Measurements from ENCODE around the gene CDKN2AIP.
"Not testable (repeated sequence)": the region's sequence is repeated elsewhere in the genome, so short reads cannot be mapped to it uniquely, and the experiment has no call there.

The CDKN2AIP gene

GRCh38 chr4:183447646-183448045 is 3.2 kb downstream of the CDKN2AIP start:
- ATAC-seq (replicated peaks) (no peak), DNase-seq (no peak)
- H3K27ac Mint-ChIP-seq: peak overlapping the region; percentile 71 to 76
- H3K4me1 Mint-ChIP-seq (ENCODE audit: low read depth in 2 of 2): peaks cover 19 to 39% of the 10 kb centered on the region in 2 donors
- peak overlapping the region in 1 of 2 donors; percentile 94 for H3K4me3 Mint-ChIP-seq
- no peaks in the 10 kb centered on the region for H3K27me3 Mint-ChIP-seq
- H3K9me3 Mint-ChIP-seq: no peaks in the 10 kb centered on the region
- H3K36me3 Mint-ChIP-seq (ENCODE audit: insufficient read depth): peaks cover 68% of the 10 kb centered on the region

GRCh38 chr4:183448436-183448835 is 4.0 kb downstream of the CDKN2AIP start:
- DNase-seq: no peak
- peaks cover 19 to 35% of the 10 kb centered on the region in 2 donors for H3K4me1 Mint-ChIP-seq (ENCODE audit: low read depth in 2 of 2)
- H3K9me3 Mint-ChIP-seq: no peaks in the 10 kb centered on the region
- peaks cover 68% of the 10 kb centered on the region for H3K36me3 Mint-ChIP-seq (ENCODE audit: insufficient read depth)
- ATAC-seq (replicated peaks): no peak
- H3K27me3 Mint-ChIP-seq: no peaks in the 10 kb centered on the region
- H3K27ac Mint-ChIP-seq: peak overlapping the region; percentile 68 to 76
- peak overlapping the region; percentile 17 to 94 for H3K4me3 Mint-ChIP-seq

GRCh38 chr4:183449193-183449882 is 4.9 kb downstream of the CDKN2AIP start:
- Mint-ChIP-seq H3K36me3 (ENCODE audit: insufficient read depth) (peaks cover 67% of the 10 kb centered on the region), H3K27me3 (no peaks in the 10 kb centered on the region), H3K4me3 (no peak overlapping the region), H3K27ac (peak overlapping the region; percentile 16 to 72), H3K9me3 (no peaks in the 10 kb centered on the region), H3K4me1 (ENCODE audit: low read depth in 2 of 2) (peaks cover 19 to 35% of the 10 kb centered on the region in 2 donors)
- ATAC-seq (replicated peaks): no peak
- no peak for DNase-seq

GRCh38 chr4:183450108-183450507 is 5.7 kb downstream of the CDKN2AIP start:
- Mint-ChIP-seq H3K4me1 (ENCODE audit: low read depth in 2 of 2) (peaks cover 20 to 30% of the 10 kb centered on the region in 2 donors), H3K27me3 (no peaks in the 10 kb centered on the region), H3K36me3 (ENCODE audit: insufficient read depth) (peaks cover 59% of the 10 kb centered on the region), H3K27ac (peak overlapping the region in 1 of 2 donors; percentile 73), H3K4me3 (no peak overlapping the region), H3K9me3 (no peaks in the 10 kb centered on the region)
- DNase-seq (no peak), ATAC-seq (replicated peaks) (no peak)

GRCh38 chr4:183455431-183456195 is 11.2 kb downstream of the CDKN2AIP start:
- no peak overlapping the region for H3K4me3 Mint-ChIP-seq
- H3K27ac Mint-ChIP-seq: peak overlapping the region; percentile 35 to 81
- no peaks in the 10 kb centered on the region for H3K27me3 Mint-ChIP-seq
- no peaks in the 10 kb centered on the region for H3K9me3 Mint-ChIP-seq
- DNase-seq (no peak), ATAC-seq (replicated peaks) (peak; percentile 39)
- peaks cover 13% of the 10 kb centered on the region for H3K36me3 Mint-ChIP-seq (ENCODE audit: insufficient read depth)
- peaks cover 8 to 10% of the 10 kb centered on the region in 2 donors for H3K4me1 Mint-ChIP-seq (ENCODE audit: low read depth in 2 of 2)

- Mint-ChIP-seq H3K4me3 (no peak overlapping the region), H3K27me3 (no peaks in the 10 kb centered on the region), H3K27ac (no peak overlapping the region), H3K9me3 (no peaks in the 10 kb centered on the region), H3K4me1 (ENCODE audit: low read depth in 2 of 2) (peaks cover 8 to 10% of the 10 kb centered on the region in 2 donors), H3K36me3 (ENCODE audit: insufficient read depth) (no peaks in the 10 kb centered on the region)
- DNase-seq: no peak
- no peak for ATAC-seq (replicated peaks)
These were observed 13.6 kb downstream of the CDKN2AIP start for GRCh38 chr4:183458005-183458404.

GRCh38 chr4:183463903-183464619 is 19.6 kb downstream of the CDKN2AIP start:
- H3K27me3 Mint-ChIP-seq; H3K27ac Mint-ChIP-seq; H3K9me3 Mint-ChIP-seq; DNase-seq; H3K4me3 Mint-ChIP-seq; H3K36me3 Mint-ChIP-seq (ENCODE audit: insufficient read depth); H3K4me1 Mint-ChIP-seq (ENCODE audit: low read depth in 2 of 2); ATAC-seq (replicated peaks): not testable (repeated sequence)

- H3K27ac Mint-ChIP-seq; H3K27me3 Mint-ChIP-seq; H3K4me1 Mint-ChIP-seq (ENCODE audit: low read depth in 2 of 2); H3K9me3 Mint-ChIP-seq; H3K4me3 Mint-ChIP-seq; ATAC-seq (replicated peaks); DNase-seq; H3K36me3 Mint-ChIP-seq (ENCODE audit: insufficient read depth): not testable (repeated sequence)
These were observed 21.4 kb downstream of the CDKN2AIP start for GRCh38 chr4:183465879-183466278.

GRCh38 chr4:183467246-183467645 is 22.8 kb downstream of the CDKN2AIP start:
- Mint-ChIP-seq H3K4me1 (ENCODE audit: low read depth in 2 of 2) (no peaks in the 10 kb centered on the region), H3K4me3 (no peak overlapping the region), H3K27ac (no peak overlapping the region), H3K27me3 (no peaks in the 10 kb centered on the region), H3K36me3 (ENCODE audit: insufficient read depth) (peaks cover 5% of the 10 kb centered on the region), H3K9me3 (no peaks in the 10 kb centered on the region)
- ATAC-seq (replicated peaks) (no peak), DNase-seq (no peak)

- Mint-ChIP-seq H3K4me3 (no peak overlapping the region), H3K9me3 (no peaks in the 10 kb centered on the region), H3K27ac (no peak overlapping the region), H3K36me3 (ENCODE audit: insufficient read depth) (peaks cover 5% of the 10 kb centered on the region), H3K4me1 (ENCODE audit: low read depth in 2 of 2) (no peaks in the 10 kb centered on the region), H3K27me3 (no peaks in the 10 kb centered on the region)
- no peak for DNase-seq
- ATAC-seq (replicated peaks): no peak
These were observed 24.0 kb downstream of the CDKN2AIP start for GRCh38 chr4:183468210-183469095.

- Mint-ChIP-seq H3K27ac (no peak overlapping the region), H3K36me3 (ENCODE audit: insufficient read depth) (peaks cover 5% of the 10 kb centered on the region), H3K27me3 (no peaks in the 10 kb centered on the region), H3K4me1 (ENCODE audit: low read depth in 2 of 2) (no peaks in the 10 kb centered on the region), H3K9me3 (no peaks in the 10 kb centered on the region), H3K4me3 (no peak overlapping the region)
- ATAC-seq (replicated peaks) (no peak), DNase-seq (no peak)
These were observed 24.8 kb downstream of the CDKN2AIP start for GRCh38 chr4:183469285-183469684.

GRCh38 chr4:183469936-183470335 is 25.5 kb downstream of the CDKN2AIP start:
- no peak overlapping the region for H3K27ac Mint-ChIP-seq
- DNase-seq (no peak), ATAC-seq (replicated peaks) (no peak)
- no peak overlapping the region for H3K4me3 Mint-ChIP-seq
- no peaks in the 10 kb centered on the region for H3K4me1 Mint-ChIP-seq (ENCODE audit: low read depth in 2 of 2)
- no peaks in the 10 kb centered on the region for H3K27me3 Mint-ChIP-seq
- no peaks in the 10 kb centered on the region for H3K9me3 Mint-ChIP-seq
- peaks cover 5% of the 10 kb centered on the region for H3K36me3 Mint-ChIP-seq (ENCODE audit: insufficient read depth)

GRCh38 chr4:183470821-183471220 is 26.4 kb downstream of the CDKN2AIP start:
- Mint-ChIP-seq H3K4me1 (ENCODE audit: low read depth in 2 of 2) (no peaks in the 10 kb centered on the region), H3K27me3 (no peaks in the 10 kb centered on the region), H3K4me3 (no peak overlapping the region), H3K36me3 (ENCODE audit: insufficient read depth) (peaks cover 3% of the 10 kb centered on the region), H3K9me3 (no peaks in the 10 kb centered on the region), H3K27ac (no peak overlapping the region)
- DNase-seq (no peak), ATAC-seq (replicated peaks) (no peak)
